ENCODE measurements around the gene CYSRT1. TPM values are rescaled to one million over a fixed set of nuclear protein-coding genes. Genes with fewer than 3 reads are reported as not detected.

The CYSRT1 gene
- total and polyA plus RNA-seq, 10 donors = 0.36 to 0.94 (median 0.64) TPM; not detected in 5

DNA sequence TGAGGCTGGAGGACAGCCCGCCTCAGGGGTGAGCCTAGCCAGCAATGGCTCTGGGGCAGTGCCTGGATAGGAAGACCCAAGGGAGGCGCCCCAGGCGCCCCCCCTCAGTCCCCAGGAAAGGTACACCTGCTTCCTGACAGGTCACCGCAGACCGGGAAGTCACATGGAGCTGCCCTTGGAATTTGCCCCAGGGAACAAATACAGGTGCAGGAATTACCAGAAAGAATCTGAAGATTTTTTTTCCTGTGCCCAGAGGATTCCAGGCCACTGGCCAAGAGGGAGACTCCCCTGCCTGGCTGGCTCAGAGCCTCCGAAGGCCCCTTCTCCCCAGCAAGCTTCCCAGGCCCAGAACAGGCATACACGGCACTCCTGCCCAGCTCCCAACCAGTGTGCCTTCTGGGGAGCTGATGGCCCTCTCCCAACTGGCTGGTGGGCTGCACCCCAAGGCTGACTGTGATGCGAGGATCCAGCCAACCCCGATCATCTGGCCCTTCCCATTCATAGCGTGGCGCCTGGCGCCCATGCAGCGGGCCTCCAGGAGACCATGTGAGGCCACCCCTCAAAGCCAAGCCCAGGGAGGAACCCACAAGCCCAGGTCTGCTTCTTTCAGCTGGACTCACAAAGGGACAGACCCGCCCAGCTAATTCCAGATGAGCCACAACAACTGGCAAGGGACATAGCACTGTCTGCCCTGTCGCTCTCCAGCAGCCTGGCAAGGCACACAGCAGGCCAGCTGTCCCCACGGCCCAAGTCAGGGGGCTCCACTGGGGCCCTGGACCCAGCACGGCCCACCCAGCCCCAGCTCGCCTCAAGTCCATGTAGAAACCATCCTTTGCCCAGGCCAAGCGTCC, 26.7 kb upstream of the CYSRT1 start:
- Histone ChIP-seq H3K9me3 (no peaks in the 10 kb centered on the region), H3K4me1 (peaks cover 19 to 74% (median 49%) of the 10 kb centered on the region in 6 donors), H3K36me3 (no peaks in the 10 kb centered on the region), H3K27me3 (replicated peaks in 1 of 7) (peaks cover 0 to 9% (median 0%) of the 10 kb centered on the region in 7 donors), H3K4me3 (peak overlapping the region in 1 of 8 donors; percentile 78), H3K27ac (no peak overlapping the region)
- intact Hi-C loops (cut with DNase I; ENCODE audit: low total_unique reads) = no loop called here
- DNase-seq = no peak
- 79 to 94% (median 84%) methylated on average over 13 to 19 of the region's 19 CpGs for WGBS, 5 donors
- TF ChIP-seq POLR2A (IDR thresholded peaks at IDR 0.05) = no peak
- TF ChIP-seq POLR2AphosphoS5 (IDR thresholded peaks at IDR 0.05) = no peak
- TF ChIP-seq, protein P1, sequence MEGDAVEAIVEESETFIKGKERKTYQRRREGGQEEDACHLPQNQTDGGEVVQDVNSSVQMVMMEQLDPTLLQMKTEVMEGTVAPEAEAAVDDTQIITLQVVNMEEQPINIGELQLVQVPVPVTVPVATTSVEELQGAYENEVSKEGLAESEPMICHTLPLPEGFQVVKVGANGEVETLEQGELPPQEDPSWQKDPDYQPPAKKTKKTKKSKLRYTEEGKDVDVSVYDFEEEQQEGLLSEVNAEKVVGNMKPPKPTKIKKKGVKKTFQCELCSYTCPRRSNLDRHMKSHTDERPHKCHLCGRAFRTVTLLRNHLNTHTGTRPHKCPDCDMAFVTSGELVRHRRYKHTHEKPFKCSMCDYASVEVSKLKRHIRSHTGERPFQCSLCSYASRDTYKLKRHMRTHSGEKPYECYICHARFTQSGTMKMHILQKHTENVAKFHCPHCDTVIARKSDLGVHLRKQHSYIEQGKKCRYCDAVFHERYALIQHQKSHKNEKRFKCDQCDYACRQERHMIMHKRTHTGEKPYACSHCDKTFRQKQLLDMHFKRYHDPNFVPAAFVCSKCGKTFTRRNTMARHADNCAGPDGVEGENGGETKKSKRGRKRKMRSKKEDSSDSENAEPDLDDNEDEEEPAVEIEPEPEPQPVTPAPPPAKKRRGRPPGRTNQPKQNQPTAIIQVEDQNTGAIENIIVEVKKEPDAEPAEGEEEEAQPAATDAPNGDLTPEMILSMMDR (IDR thresholded peaks at IDR 0.05 in 8 of 11, conservative IDR thresholded peaks at IDR 0.05 in 3 of 11) = no peak

GRCh38 chr9:137198902-137199283, 26.1 kb upstream of the CYSRT1 start:
- peak overlapping the region in 2 of 8 donors; percentile 58 to 78 for H3K4me3 ChIP-seq
- intact Hi-C loops (cut with DNase I; ENCODE audit: low total_unique reads) = no loop called here
- H3K36me3 ChIP-seq = no peaks in the 10 kb centered on the region
- H3K4me1 ChIP-seq = peaks cover 25 to 79% (median 55%) of the 10 kb centered on the region in 6 donors
- no peak for TF ChIP-seq POLR2A (IDR thresholded peaks at IDR 0.05)
- peak in 1 of 3 donors; percentile 7 for TF ChIP-seq POLR2AphosphoS5 (IDR thresholded peaks at IDR 0.05)
- H3K9me3 ChIP-seq = no peaks in the 10 kb centered on the region
- no peak for DNase-seq
- WGBS, 5 donors = 83 to 100% (median 86%) methylated on average over 1 to 11 of the region's 11 CpGs
- H3K27ac ChIP-seq = no peak overlapping the region
- H3K27me3 ChIP-seq (replicated peaks in 1 of 7) = peaks cover 0 to 9% (median 0%) of the 10 kb centered on the region in 7 donors

DNA sequence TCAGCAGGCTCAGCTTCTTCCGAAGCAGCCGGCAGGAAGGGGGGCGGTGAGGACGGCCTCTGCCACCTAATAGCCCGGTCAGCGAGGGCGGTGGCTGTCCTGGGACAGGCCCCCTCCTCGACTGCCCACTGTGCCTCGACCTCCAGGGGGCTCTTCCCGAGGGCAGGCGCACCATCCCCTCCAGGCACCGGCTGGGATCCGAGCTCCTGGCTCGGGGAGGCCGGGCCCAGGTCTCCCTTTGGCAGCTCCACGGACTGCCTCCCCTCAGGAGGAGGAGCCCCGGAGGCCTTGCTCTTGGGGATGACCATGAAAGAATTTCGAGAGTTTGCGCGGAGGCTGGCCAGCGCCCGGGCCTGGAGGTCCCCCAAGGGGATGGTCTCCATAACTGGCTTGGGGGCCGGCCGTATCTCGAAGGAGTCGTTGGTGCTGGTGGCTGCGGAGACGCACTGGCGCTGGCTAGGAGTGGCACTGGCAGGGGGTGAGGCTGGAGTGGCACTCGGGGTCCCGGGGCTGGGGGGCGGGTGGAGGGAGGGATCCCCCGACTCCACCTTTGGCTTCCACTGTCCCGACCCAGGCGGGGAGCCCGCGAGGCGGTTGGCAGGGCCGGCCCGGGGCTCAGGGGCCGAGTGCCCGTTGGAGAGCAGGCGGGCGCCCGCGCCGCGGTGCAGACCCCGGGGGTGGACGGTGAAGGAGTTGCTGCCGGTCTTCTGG, 25.4 kb upstream of the CYSRT1 start:
- Histone ChIP-seq H3K4me3 (peak overlapping the region in 7 of 8 donors; percentile 24 to 78 (median 58)), H3K4me1 (peaks cover 32 to 82% (median 62%) of the 10 kb centered on the region in 6 donors), H3K9me3 (no peaks in the 10 kb centered on the region), H3K36me3 (no peaks in the 10 kb centered on the region), H3K27me3 (replicated peaks in 1 of 7) (peaks cover 0 to 9% (median 0%) of the 10 kb centered on the region in 7 donors), H3K27ac (peak overlapping the region in 1 of 8 donors; percentile 21)
- intact Hi-C loops (cut with DNase I; ENCODE audit: low total_unique reads) = no loop called here
- TF ChIP-seq POLR2A (IDR thresholded peaks at IDR 0.05) (no peak), POLR2AphosphoS5 (IDR thresholded peaks at IDR 0.05) (no peak)
- TF ChIP-seq, protein P1 (IDR thresholded peaks at IDR 0.05 in 8 of 11, conservative IDR thresholded peaks at IDR 0.05 in 3 of 11) = no peak
- 25 to 39% (median 26%) methylated on average over 18 to 51 of the region's 51 CpGs for WGBS, 5 donors
- peak; percentile 86 for DNase-seq

DNA sequence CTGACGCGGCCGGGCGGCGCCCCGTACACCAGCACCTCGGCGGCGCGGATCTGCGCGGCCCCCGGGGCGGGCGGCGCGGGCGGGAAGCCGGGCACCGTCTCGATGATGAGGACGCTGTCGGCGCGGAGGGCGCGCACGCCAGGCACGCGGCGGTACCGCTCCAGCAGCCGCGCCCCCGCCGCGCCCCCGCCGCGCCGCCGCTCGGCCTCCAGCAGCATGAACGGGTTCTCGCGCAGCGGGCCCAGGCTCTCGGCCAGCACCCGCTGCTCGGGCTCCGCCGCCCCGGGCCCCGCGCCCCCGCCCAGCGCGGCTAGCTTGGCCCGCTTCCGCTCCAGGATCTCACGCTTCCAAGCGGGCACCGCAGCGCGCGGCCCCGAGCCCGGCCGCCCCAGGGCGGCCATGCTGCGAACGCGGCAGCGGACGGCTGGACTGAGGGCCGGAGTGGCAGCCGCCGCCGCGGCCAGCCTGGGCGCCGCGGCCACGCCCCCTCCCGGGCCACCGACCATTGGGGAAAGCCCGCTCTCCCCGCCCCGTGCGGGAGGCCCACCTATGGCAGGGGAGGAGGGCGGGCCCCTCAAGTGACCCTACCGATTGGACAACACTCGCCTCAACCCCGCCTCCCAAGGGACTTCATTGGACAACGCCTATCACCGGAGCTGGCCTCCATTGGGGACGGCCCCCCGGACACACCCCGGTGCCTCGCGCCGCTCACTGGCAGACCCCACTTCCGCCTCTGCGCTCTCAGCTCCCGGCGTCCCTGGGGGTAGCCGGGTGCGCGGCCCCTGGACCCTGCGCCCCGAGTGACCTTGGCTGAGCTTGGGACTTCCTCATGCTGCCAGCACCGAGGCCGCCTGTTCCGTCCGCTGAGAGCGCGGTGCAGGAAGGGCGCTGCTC, 24.4 kb upstream of the CYSRT1 start, which contains the start of gene TPRN:
Gene TPRN, minus strand, starts transcription at position 431 of the 894 bp plus-strand sequence. Its CDS starts 30 bp downstream, at position 401.
- H3K4me1 ChIP-seq = peaks cover 36 to 88% (median 67%) of the 10 kb centered on the region in 6 donors
- H3K4me3 ChIP-seq = peak within 1 kb of the TSS; percentile 58 to 78 (median 62)
- intact Hi-C loops (cut with DNase I; ENCODE audit: low total_unique reads) = no loop called here
- H3K27ac ChIP-seq = peak within 1 kb of the TSS; percentile 82 to 95 (median 88)
- H3K36me3 ChIP-seq = no peaks in the 10 kb centered on the region
- peak; percentile 99 for DNase-seq
- H3K27me3 ChIP-seq (replicated peaks in 1 of 7) = peaks cover 0 to 9% (median 0%) of the 10 kb centered on the region in 7 donors
- TF ChIP-seq POLR2AphosphoS5 (IDR thresholded peaks at IDR 0.05) (peak; percentile 97 to 98 (median 98)), POLR2A (IDR thresholded peaks at IDR 0.05) (peak; percentile 50 to 83 (median 58))
- TF ChIP-seq, protein P1 (IDR thresholded peaks at IDR 0.05 in 8 of 11, conservative IDR thresholded peaks at IDR 0.05 in 3 of 11) = peak in 4 of 11 experiments; percentile 24 to 48 (median 34)
- WGBS, 5 donors = 0 to 1% (median 1%) methylated on average over 29 to 118 of the region's 118 CpGs
- no peaks in the 10 kb centered on the region for H3K9me3 ChIP-seq

Measured in spleen (tissue), 11 donors.